Keratinocyte (primary cell): Measurements from ENCODE around the gene TSPAN10. TPM values are rescaled to one million over a fixed set of nuclear protein-coding genes. Genes with fewer than 3 reads are reported as not detected.

Source experiments
- DNase-seq: peaks from one replicate; pipeline ENCODE4 v3.0.0-alpha.2; 2011; ENCODE audit warnings: low read depth, missing footprints, low spot score
- FAIRE-seq: peaks from 2 replicates; lab custom pipeline; 2011; peaks lifted over from hg19 to GRCh38; lab: Jason Lieb, UNC
- H2AFZ ChIP-seq: 2 replicates; pipeline ENCODE4 v1.6.0; 2012; ENCODE audit warnings: low read length, control low read depth, inconsistent platforms; ENCODE audit not compliant: control insufficient read depth
- H3K27ac ChIP-seq: 2 replicates; pipeline ENCODE4 v1.5.1; 2011; ENCODE audit warnings: low read length; ENCODE audit not compliant: control insufficient read depth, insufficient read depth
- H3K27me3 ChIP-seq: 3 replicates; pipeline ENCODE4 v1.6.0; 2011; ENCODE audit warnings: low read length; ENCODE audit not compliant: control insufficient read depth, insufficient read depth; ENCODE audit errors: extremely low read depth
- H3K36me3 ChIP-seq, 2 experiments: 2 replicates in 1 of 2; 3 replicates in 1 of 2; pipeline ENCODE4 v1.5.1; 2011; ENCODE audit warnings: low read length in 2 of 2, mild to moderate bottlenecking in 1 of 2; ENCODE audit not compliant: control insufficient read depth in 2 of 2, insufficient read depth in 2 of 2; ENCODE audit errors: extremely low read depth in 1 of 2
- H3K4me1 ChIP-seq: 3 replicates; pipeline ENCODE4 v1.5.1; 2011; ENCODE audit warnings: low read length; ENCODE audit not compliant: control insufficient read depth, insufficient read depth; ENCODE audit errors: extremely low read depth
- H3K4me2 ChIP-seq: 3 replicates; pipeline ENCODE4 v1.6.0; 2011; ENCODE audit warnings: low read depth, low read length; ENCODE audit not compliant: control insufficient read depth, insufficient read depth; ENCODE audit errors: extremely low read depth
- H3K4me3 ChIP-seq, 3 experiments: fragments of 200-600 bp in 1 of 3; sonication (generic) in 1 of 3; 2 replicates in 2 of 3; 3 replicates in 1 of 3; pipeline ENCODE4 v1.5.1; 2011 to 2016; ENCODE audit warnings: low read length in 3 of 3, mild to moderate bottlenecking in 3 of 3, control low read depth in 2 of 3, inconsistent platforms in 1 of 3, low read depth in 1 of 3, mixed read lengths in 1 of 3, mixed run types in 1 of 3, moderate library complexity in 1 of 3; ENCODE audit not compliant: control insufficient read depth in 2 of 3, insufficient read depth in 2 of 3; ENCODE audit errors: extremely low read depth in 1 of 3
- H3K79me2 ChIP-seq: 2 replicates; pipeline ENCODE4 v1.6.0; 2012; ENCODE audit warnings: low read length; ENCODE audit not compliant: control insufficient read depth, insufficient read depth
- H3K9ac ChIP-seq: 3 replicates; pipeline ENCODE4 v1.6.0; 2011; ENCODE audit warnings: low read length; ENCODE audit not compliant: control insufficient read depth, insufficient read depth; ENCODE audit errors: extremely low read depth
- H3K9me1 ChIP-seq: 3 replicates; pipeline ENCODE4 v1.6.0; 2011; ENCODE audit warnings: low read length; ENCODE audit not compliant: control insufficient read depth, insufficient read depth; ENCODE audit errors: extremely low read depth
- H3K9me3 ChIP-seq: 2 replicates; pipeline ENCODE4 v1.5.1; 2012; ENCODE audit warnings: low read depth, low read length; ENCODE audit not compliant: control insufficient read depth
- H4K20me1 ChIP-seq: 3 replicates; pipeline ENCODE4 v1.6.0; 2011; ENCODE audit warnings: low read length; ENCODE audit not compliant: control insufficient read depth, insufficient read depth; ENCODE audit errors: extremely low read depth
- EZH2 ChIP-seq: IDR thresholded peaks from one replicate; pipeline ENCODE4 v1.6.1; 2012; ENCODE audit warnings: inconsistent platforms, mild to moderate bottlenecking, low read length, moderate library complexity
- dilution Hi-C: fragments of 300-500 bp; cut with MboI; formaldehyde crosslinking; loops from one replicate; pipeline ENCODE4 v1.7.0; 2020; ENCODE audit warnings: low sequenced_read_pairs; ENCODE audit not compliant: extremely low pct_ligation_motif_present
- polyA plus RNA-seq, 5 experiments: library from polyadenylated mRNA; depleted of rRNA in 3 of 5; stranded (reverse) in 3 of 5; stranded (forward) in 1 of 5; unstranded in 1 of 5; fragments of >200 nt; gene quantifications; 1 replicate in 1 of 5; 2 replicates in 3 of 5; 3 replicates in 1 of 5; pipeline versions ENCODE4 v1.2.1 to v1.2.3, GENCODE V29; 2011 to 2012; ENCODE audit warnings: missing spikeins in 2 of 5, low read depth in 1 of 5, low replicate concordance in 1 of 5
- TF ChIP-seq, protein P1 (sequence below), 3 experiments: IDR thresholded peaks in 1 of 3; conservative IDR thresholded peaks in 1 of 3; optimal IDR thresholded peaks in 1 of 3; 2 replicates in 2 of 3; 3 replicates in 1 of 3; pipeline versions ENCODE3 to v1.5.1; 2011; ENCODE audit warnings: low read length in 3 of 3, mild to moderate bottlenecking in 3 of 3, moderate library complexity in 2 of 3, control low read depth in 1 of 3, inconsistent platforms in 1 of 3; ENCODE audit not compliant: insufficient read depth in 2 of 3; ENCODE audit errors: extremely low read depth in 1 of 3

TSPAN10 gene
- polyA plus RNA-seq, 1 donor (not counting 4 experiments of a cell fraction or from before 2014, with no cell fraction given), result 0.89 TPM

DNA sequence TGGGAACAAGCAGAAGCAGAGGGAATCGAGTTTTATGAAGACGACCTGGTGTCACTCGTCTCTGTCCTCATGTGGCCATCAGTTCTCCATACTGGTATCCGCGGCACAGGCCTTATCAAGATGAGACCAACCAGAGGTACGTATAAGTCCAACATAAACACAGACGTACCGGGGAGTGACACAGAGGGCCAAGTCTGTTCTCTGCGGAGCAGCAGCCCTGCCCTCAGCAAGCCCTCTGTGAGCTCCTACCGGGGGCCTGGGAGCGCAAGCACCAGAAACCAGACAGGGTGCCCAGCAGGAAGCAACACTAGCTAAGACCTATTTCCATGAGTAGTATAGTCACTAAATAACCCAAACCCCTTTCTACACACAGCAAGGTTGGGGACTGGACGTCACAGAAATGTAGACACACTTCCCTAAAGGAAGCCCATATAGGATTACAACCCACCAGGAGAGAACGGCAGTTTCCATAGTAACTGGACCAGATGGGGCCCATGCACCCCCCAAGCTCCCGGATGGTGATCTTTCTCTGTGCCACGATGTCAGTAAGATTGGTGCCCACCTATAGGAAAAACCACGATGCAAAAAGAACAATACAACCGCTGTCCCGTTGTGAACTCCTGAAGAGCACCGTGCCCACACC lies 45.7 kb downstream of the TSPAN10 start:
- peak overlapping the region; percentile 85 to 99 (median 89) for H3K4me3 ChIP-seq
- H3K79me2 ChIP-seq, result peaks cover 53% of the 10 kb centered on the region
- H4K20me1 ChIP-seq, result peaks cover 13% of the 10 kb centered on the region
- DNase-seq (no peak), FAIRE-seq (no peak)
- peak overlapping the region; percentile 71 for H3K27ac ChIP-seq
- H3K9me3 ChIP-seq, result no peaks in the 10 kb centered on the region
- no peak for TF ChIP-seq EZH2
- TF ChIP-seq, protein P1, sequence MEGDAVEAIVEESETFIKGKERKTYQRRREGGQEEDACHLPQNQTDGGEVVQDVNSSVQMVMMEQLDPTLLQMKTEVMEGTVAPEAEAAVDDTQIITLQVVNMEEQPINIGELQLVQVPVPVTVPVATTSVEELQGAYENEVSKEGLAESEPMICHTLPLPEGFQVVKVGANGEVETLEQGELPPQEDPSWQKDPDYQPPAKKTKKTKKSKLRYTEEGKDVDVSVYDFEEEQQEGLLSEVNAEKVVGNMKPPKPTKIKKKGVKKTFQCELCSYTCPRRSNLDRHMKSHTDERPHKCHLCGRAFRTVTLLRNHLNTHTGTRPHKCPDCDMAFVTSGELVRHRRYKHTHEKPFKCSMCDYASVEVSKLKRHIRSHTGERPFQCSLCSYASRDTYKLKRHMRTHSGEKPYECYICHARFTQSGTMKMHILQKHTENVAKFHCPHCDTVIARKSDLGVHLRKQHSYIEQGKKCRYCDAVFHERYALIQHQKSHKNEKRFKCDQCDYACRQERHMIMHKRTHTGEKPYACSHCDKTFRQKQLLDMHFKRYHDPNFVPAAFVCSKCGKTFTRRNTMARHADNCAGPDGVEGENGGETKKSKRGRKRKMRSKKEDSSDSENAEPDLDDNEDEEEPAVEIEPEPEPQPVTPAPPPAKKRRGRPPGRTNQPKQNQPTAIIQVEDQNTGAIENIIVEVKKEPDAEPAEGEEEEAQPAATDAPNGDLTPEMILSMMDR (optimal IDR thresholded peaks at IDR 0.05 in 1 of 3, IDR thresholded peaks at IDR 0.05 in 1 of 3, conservative IDR thresholded peaks at IDR 0.05 in 1 of 3; ENCODE audit: extremely low read depth in 1 of 3, insufficient read depth in 2 of 3, low read length in 3 of 3), result no peak
- peak overlapping the region; percentile 83 for H3K9ac ChIP-seq
- no peaks in the 10 kb centered on the region for H3K9me1 ChIP-seq
- peaks cover 23% of the 10 kb centered on the region for H3K4me1 ChIP-seq
- peaks cover 24 to 27% of the 10 kb centered on the region in 2 experiments for H3K36me3 ChIP-seq
- dilution Hi-C loops, result no loop called here
- H2AFZ ChIP-seq, result peak overlapping the region; percentile 74
- peak overlapping the region; percentile 97 for H3K4me2 ChIP-seq
- no peaks in the 10 kb centered on the region for H3K27me3 ChIP-seq

GRCh38 chr17:81683208-81683583 lies 46.2 kb downstream of the TSPAN10 start:
- no peaks in the 10 kb centered on the region for H3K27me3 ChIP-seq
- H3K9me1 ChIP-seq, result no peaks in the 10 kb centered on the region
- peak overlapping the region; percentile 74 for H2AFZ ChIP-seq
- dilution Hi-C loops, result no loop called here
- peak overlapping the region; percentile 97 for H3K4me2 ChIP-seq
- H3K9ac ChIP-seq, result peak overlapping the region; percentile 83
- H3K79me2 ChIP-seq, result peaks cover 58% of the 10 kb centered on the region
- H3K36me3 ChIP-seq, result peaks cover 28 to 31% of the 10 kb centered on the region in 2 experiments
- H3K27ac ChIP-seq, result peak overlapping the region; percentile 71
- FAIRE-seq (no peak), DNase-seq (no peak)
- TF ChIP-seq EZH2, result no peak
- TF ChIP-seq, protein P1 (optimal IDR thresholded peaks at IDR 0.05 in 1 of 3, IDR thresholded peaks at IDR 0.05 in 1 of 3, conservative IDR thresholded peaks at IDR 0.05 in 1 of 3; ENCODE audit: extremely low read depth in 1 of 3, insufficient read depth in 2 of 3, low read length in 3 of 3), result no peak
- no peaks in the 10 kb centered on the region for H3K9me3 ChIP-seq
- H4K20me1 ChIP-seq, result peaks cover 17% of the 10 kb centered on the region
- peak overlapping the region; percentile 85 to 99 (median 89) for H3K4me3 ChIP-seq
- H3K4me1 ChIP-seq, result peaks cover 24% of the 10 kb centered on the region
